HepG2 (cell line): ENCODE data around the gene RP2.

Experiments used
- CHD2 ChIP-seq: IDR thresholded peaks from 2 replicates; pipeline ENCODE4 v1.6.1; 2011; ENCODE audit warnings: low read depth, low read length, improper control_type of control experiment
- CTCF ChIP-seq: sonication (generic); formaldehyde crosslinking; IDR thresholded peaks from 2 replicates; pipeline ENCODE4 v1.5.0; 2020; ENCODE audit warnings: mild to moderate bottlenecking, missing genetic modification reagents, moderate library complexity
- EP300 ChIP-seq, 3 experiments: sonication (generic) in 1 of 3; formaldehyde crosslinking in 1 of 3; IDR thresholded peaks; 2 replicates each; pipeline versions ENCODE4 v1.5.1 to v1.6.1; 2011 to 2020; ENCODE audit warnings: low read depth in 2 of 3, low read length in 2 of 3, borderline replicate concordance in 1 of 3, improper control_type of control experiment in 1 of 3, mild to moderate bottlenecking in 1 of 3, missing genetic modification reagents in 1 of 3, moderate library complexity in 1 of 3
- GABPA ChIP-seq, 2 experiments: IDR thresholded peaks; 2 replicates each; pipeline ENCODE4 v1.6.1; 2011 to 2016; ENCODE audit warnings: low read depth in 2 of 2, low read length in 1 of 2, missing biosample characterization in 1 of 2, missing genetic modification characterization in 1 of 2
- GATAD2A ChIP-seq: IDR thresholded peaks from 2 replicates; pipeline ENCODE4 v1.6.1; 2016
- NCOR1 ChIP-seq: fragments of 200-600 bp; sonication (generic); IDR thresholded peaks from 2 replicates; pipeline ENCODE4 v1.7.0; 2017; ENCODE audit warnings: antibody characterized with exemption, low read length, borderline replicate concordance
- NFE2L1 ChIP-seq: sonication (generic); formaldehyde crosslinking; IDR thresholded peaks from 2 replicates; pipeline ENCODE4 v1.4.0; 2020; ENCODE audit warnings: missing genetic modification reagents, mild to moderate bottlenecking, borderline replicate concordance
- POLR2A ChIP-seq, 2 experiments: IDR thresholded peaks; 2 replicates each; pipeline ENCODE4 v1.6.1; 2011; ENCODE audit warnings: low read depth in 2 of 2, low read length in 2 of 2, mild to moderate bottlenecking in 1 of 2, moderate library complexity in 1 of 2; ENCODE audit not compliant: insufficient read depth in 1 of 2
- YY1 ChIP-seq: IDR thresholded peaks from 2 replicates; pipeline ENCODE4 v1.6.1; 2011; ENCODE audit warnings: low read length, low read depth, moderate library complexity, mild to moderate bottlenecking; ENCODE audit not compliant: insufficient read depth, insufficient replicate concordance
- ZNF20 ChIP-seq: sonication (generic); formaldehyde crosslinking; IDR thresholded peaks from 2 replicates; pipeline ENCODE4 v1.4.0; 2020; ENCODE audit warnings: mild to moderate bottlenecking, moderate library complexity, missing genetic modification reagents
- ZNF274 ChIP-seq: sonication (generic); formaldehyde crosslinking; IDR thresholded peaks from 2 replicates; pipeline ENCODE4 v1.5.1; 2020; ENCODE audit warnings: mild to moderate bottlenecking, missing genetic modification reagents
- ZNF564 ChIP-seq: sonication (generic); formaldehyde crosslinking; IDR thresholded peaks from 2 replicates; pipeline ENCODE4 v1.8.1; 2023; ENCODE audit warnings: mild to moderate bottlenecking, missing genetic modification reagents

- no peak for TF ChIP-seq POLR2A (IDR thresholded peaks at IDR 0.05; ENCODE audit: insufficient read depth in 1 of 2, low read depth in 2 of 2, low read length in 2 of 2)
- no peak for TF ChIP-seq ZNF20 (CRISPR knock-in tag)
- no peak for TF ChIP-seq NFE2L1
- no peak for TF ChIP-seq CHD2
- TF ChIP-seq EP300 (IDR thresholded peaks at IDR 0.05; ENCODE audit: low read depth in 2 of 2, low read length in 2 of 2) = no peak
- TF ChIP-seq EP300 (CRISPR knock-in tag; IDR thresholded peaks at IDR 0.05; ENCODE audit: borderline replicate concordance) = no peak
- TF ChIP-seq GATAD2A (CRISPR knock-in tag) = no peak
- no peak for TF ChIP-seq CTCF
- TF ChIP-seq GABPA (IDR thresholded peaks at IDR 0.05; ENCODE audit: low read depth, low read length) = no peak
- TF ChIP-seq GABPA (CRISPR knock-in tag; IDR thresholded peaks at IDR 0.05; ENCODE audit: low read depth) = no peak
- no peak for TF ChIP-seq YY1
- no peak for TF ChIP-seq ZNF564
- TF ChIP-seq NCOR1 = no peak
- TF ChIP-seq ZNF274 = no peak
Observed at GRCh38 chrX:46850771-46851170, 13.9 kb downstream of the RP2 start.
